ENCODE measurements around the gene NOL4L. TPM values are rescaled to one million over a fixed set of nuclear protein-coding genes. Genes with fewer than 3 reads are reported as not detected.
"Not testable (repeated sequence)": the region's sequence is repeated elsewhere in the genome, so short reads cannot be mapped to it uniquely, and the experiment has no call there.

NOL4L gene
- total and polyA plus RNA-seq, 9 donors: 3.3 to 17.1 (median 10.6) TPM

DNA sequence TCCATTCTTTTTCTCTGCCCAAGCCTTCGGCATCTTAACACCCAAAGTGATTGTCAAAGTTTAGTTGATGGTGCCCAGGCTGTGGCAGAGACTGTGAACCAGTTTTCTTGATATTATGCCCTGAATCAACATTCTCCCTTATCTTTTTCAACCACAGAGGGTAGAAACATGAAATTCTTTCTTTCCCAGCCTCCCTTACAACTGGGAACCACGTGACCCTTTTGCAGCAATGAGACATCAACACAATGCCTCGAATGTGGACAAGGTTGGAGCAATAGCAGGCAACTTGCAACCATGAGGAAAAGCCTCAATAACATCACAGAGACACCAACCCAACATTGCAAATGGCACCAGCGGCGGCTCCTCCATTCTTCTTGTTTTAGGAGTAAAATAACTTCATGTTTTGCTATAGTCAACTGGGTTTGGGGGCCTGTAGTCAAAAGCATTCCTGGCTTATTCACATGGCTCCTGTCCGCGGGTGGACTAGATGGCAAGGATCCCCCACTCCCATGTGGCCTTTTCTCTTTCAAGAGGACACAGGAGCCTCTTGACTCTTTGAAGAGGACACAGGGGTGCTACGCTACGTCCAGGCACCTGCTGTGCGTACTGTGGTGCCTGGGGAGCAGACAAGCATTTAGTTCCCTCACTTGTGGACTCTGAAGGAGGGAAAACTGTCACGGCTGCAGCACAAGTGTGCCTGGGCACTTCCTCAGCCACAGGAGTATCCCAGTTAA, 90.5 kb downstream of the NOL4L start:
- no peaks in the 10 kb centered on the region for H3K27me3 ChIP-seq
- no peaks in the 10 kb centered on the region for H3K36me3 ChIP-seq
- intact Hi-C loops (cut with DNase I): no loop called here
- no peak overlapping the region for H3K4me3 ChIP-seq
- no peaks in the 10 kb centered on the region for H3K4me1 ChIP-seq (ENCODE audit: insufficient read depth)
- TF ChIP-seq, protein P1, sequence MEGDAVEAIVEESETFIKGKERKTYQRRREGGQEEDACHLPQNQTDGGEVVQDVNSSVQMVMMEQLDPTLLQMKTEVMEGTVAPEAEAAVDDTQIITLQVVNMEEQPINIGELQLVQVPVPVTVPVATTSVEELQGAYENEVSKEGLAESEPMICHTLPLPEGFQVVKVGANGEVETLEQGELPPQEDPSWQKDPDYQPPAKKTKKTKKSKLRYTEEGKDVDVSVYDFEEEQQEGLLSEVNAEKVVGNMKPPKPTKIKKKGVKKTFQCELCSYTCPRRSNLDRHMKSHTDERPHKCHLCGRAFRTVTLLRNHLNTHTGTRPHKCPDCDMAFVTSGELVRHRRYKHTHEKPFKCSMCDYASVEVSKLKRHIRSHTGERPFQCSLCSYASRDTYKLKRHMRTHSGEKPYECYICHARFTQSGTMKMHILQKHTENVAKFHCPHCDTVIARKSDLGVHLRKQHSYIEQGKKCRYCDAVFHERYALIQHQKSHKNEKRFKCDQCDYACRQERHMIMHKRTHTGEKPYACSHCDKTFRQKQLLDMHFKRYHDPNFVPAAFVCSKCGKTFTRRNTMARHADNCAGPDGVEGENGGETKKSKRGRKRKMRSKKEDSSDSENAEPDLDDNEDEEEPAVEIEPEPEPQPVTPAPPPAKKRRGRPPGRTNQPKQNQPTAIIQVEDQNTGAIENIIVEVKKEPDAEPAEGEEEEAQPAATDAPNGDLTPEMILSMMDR (IDR thresholded peaks at IDR 0.05): no peak
- no peak for TF ChIP-seq POLR2A (IDR thresholded peaks at IDR 0.05)
- no peak for TF ChIP-seq EP300 (IDR thresholded peaks at IDR 0.05)
- H3K27ac ChIP-seq: no peak overlapping the region
- 78 to 83% (median 83%) methylated on average over 11 of the region's 11 CpGs for WGBS, 3 donors
- H3K9me3 ChIP-seq: no peaks in the 10 kb centered on the region
- no peak for DNase-seq

DNA sequence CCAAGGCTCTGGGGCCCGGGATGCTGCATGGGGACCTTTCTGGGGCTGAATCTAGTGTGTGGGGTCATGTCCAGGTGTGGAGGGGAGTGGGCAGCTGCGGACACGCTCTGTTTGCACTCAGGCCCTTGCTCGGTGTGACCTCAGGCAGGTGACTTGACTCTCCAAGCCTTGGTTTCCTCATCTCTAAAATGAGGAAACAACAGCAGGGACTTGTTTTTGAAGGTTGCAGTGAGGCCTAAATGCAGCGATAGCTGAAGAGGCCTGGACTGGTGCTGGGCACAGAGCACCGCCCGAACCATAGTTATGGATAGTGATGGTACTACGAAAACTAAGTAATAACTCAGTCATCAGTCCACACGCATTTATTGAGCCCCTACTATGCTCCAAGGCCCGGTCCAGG, 91.8 kb downstream of the NOL4L start:
- WGBS, 3 donors: 93 to 94% (median 93%) methylated on average over 10 of the region's 10 CpGs
- TF ChIP-seq, protein P1 (IDR thresholded peaks at IDR 0.05): no peak
- TF ChIP-seq POLR2A (IDR thresholded peaks at IDR 0.05) (no peak), EP300 (IDR thresholded peaks at IDR 0.05) (no peak)
- Histone ChIP-seq H3K27ac (no peak overlapping the region), H3K4me3 (no peak overlapping the region), H3K4me1 (ENCODE audit: insufficient read depth) (no peaks in the 10 kb centered on the region), H3K27me3 (no peaks in the 10 kb centered on the region), H3K9me3 (no peaks in the 10 kb centered on the region), H3K36me3 (no peaks in the 10 kb centered on the region)
- intact Hi-C loops (cut with DNase I): no loop called here
- DNase-seq: no peak

DNA sequence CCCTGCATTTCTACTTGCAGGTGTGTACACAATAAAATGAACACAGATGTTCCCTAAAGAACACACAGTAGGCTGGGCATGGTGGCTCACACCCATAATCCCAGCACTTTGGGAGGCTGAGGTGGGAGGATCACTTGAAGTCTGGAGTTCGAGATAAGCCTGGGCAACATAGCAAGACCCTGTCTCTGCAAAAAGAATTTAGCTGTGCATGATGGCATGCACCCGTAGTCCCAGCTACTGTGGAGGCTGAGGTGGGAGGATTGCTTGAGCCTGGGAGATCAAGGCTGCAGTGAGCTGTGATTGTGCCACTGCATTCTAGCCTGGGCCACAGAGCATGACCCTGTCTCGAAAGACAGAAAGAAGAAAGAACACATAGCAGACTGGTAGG, 93.4 kb downstream of the NOL4L start:
- WGBS, 3 donors: 92 to 98% (median 93%) methylated on average over 3 of the region's 3 CpGs
- H3K27me3 ChIP-seq; DNase-seq; H3K27ac ChIP-seq; H3K4me1 ChIP-seq (ENCODE audit: insufficient read depth); H3K9me3 ChIP-seq; intact Hi-C loops (cut with DNase I); H3K4me3 ChIP-seq; H3K36me3 ChIP-seq: not testable (repeated sequence)

DNA sequence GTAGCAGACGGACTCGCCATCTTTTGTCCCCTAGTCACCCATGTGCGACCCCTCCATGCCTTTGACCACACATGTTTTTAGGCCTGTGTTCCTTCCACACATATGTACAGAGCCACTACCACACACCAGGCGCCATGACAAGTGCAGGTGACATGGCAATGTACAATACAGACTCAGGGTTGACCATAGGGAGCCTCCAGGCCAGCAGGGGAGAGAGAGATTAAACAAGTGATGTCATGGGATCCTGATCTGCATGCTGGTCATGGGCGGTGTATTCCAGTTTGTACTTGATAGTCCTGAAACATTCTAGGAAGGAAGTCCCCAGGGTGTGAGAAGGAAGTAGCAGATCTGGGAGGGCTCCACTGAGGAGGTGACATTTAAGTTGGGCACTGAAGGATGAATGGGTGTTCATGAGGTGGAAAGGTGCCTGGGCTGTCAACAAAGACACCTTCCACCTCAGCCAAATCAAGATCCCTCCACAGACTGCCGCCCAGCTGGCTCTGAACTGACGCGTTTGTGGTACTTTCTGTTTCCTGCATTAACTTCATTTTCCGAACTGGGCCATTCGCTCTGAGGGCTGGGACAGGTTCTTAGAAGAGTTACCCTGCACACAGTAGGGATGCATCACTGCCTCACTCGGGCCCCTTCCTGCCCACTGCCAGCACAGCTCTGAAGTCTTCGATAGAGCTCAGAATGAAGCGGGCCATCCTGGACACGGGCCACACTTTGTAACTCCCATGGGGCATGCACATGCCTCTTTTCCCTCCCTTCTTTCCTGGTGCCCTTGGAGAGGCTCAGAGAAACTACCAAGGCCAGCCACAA, 94.0 kb downstream of the NOL4L start:
- no peak for DNase-seq
- Histone ChIP-seq H3K9me3 (no peaks in the 10 kb centered on the region), H3K36me3 (no peaks in the 10 kb centered on the region), H3K4me3 (no peak overlapping the region), H3K27me3 (no peaks in the 10 kb centered on the region), H3K4me1 (ENCODE audit: insufficient read depth) (no peaks in the 10 kb centered on the region), H3K27ac (no peak overlapping the region)
- TF ChIP-seq EP300 (IDR thresholded peaks at IDR 0.05): no peak
- TF ChIP-seq POLR2A (IDR thresholded peaks at IDR 0.05): no peak
- intact Hi-C loops (cut with DNase I): no loop called here
- 90 to 94% (median 91%) methylated on average over 14 of the region's 14 CpGs for WGBS, 3 donors

DNA sequence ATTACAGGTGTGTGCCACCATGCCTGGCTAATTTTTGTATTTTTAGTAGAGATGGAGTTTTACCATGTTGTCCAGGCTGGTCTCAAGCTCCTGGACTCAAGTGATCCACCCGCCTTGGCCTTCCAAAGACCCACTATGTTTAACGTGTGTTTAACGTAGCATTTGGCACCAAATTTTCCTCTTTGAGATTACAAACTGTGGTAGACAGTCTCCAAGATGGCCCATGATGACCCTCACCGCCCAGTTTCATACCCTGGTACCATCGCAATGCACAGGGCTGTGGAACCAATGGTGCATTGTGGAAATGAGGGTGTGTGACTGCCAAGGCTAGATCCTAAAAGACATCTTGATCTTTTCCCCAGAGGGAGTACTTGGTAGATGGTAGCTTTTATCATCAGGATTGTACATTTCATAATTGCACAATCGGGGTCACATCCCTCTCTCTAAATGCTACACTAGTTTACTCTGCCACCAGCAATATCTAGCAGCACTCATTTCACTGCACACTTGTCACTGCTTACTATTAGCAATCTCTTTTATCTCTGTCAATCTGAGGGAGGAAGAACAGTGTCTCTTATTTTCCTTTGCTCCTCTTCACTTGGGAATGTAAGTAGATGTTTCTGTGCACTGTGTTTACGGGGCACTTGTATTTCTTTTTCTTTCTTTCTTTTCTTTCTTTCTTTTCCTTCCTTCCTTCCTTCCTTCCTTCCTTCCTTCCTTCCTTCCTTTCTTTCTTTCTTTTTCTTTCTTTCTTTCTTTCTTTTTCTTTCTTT, 96.9 kb downstream of the NOL4L start:
- H3K27ac ChIP-seq: no peak overlapping the region
- 95% methylated on average over 7 of the region's 7 CpGs for WGBS, 3 donors
- no peaks in the 10 kb centered on the region for H3K27me3 ChIP-seq
- no peaks in the 10 kb centered on the region for H3K9me3 ChIP-seq
- intact Hi-C loops (cut with DNase I): loop anchor here in 1 of 4 donors (10.0 kb wide), 1 partner anchor 283 kb away; the partner anchor contains the start of genes PLAGL2 and POFUT1
- no peak for DNase-seq
- H3K4me3 ChIP-seq: no peak overlapping the region
- H3K36me3 ChIP-seq: no peaks in the 10 kb centered on the region
- TF ChIP-seq EP300 (IDR thresholded peaks at IDR 0.05) (no peak), POLR2A (IDR thresholded peaks at IDR 0.05) (no peak)
- TF ChIP-seq, protein P1 (IDR thresholded peaks at IDR 0.05): no peak
- no peaks in the 10 kb centered on the region for H3K4me1 ChIP-seq (ENCODE audit: insufficient read depth)
